PC-3 (cell line): ENCODE results near the gene DIAPH3. TPM values are rescaled to one million over a fixed set of nuclear protein-coding genes. Genes with fewer than 3 reads are reported as not detected.

Experiments
- ATAC-seq: fragments of 200-7000 bp; cut with Tn5 transposase; 2 replicates; pipeline ENCODE4 v1.9.1; 2020; ENCODE audit warnings: mild to moderate bottlenecking, moderate library complexity
- BruUV-seq: library from RNA; stranded (reverse); fragments of 400-500 nt; replicated peaks from 2 replicates; lab custom pipeline; 2021; lab: Mats Ljungman, UMichigan
- CTCF ChIA-PET: fragments of 300-600 bp; sonication (Branson Sonifier 250); formaldehyde crosslinking; loops from one replicate; lab custom pipeline; 2022; ENCODE audit warnings: antibody characterized with exemption; lab: Charles Lee
- POLR2A ChIA-PET: fragments of 300-600 bp; sonication (Branson Sonifier 250); formaldehyde crosslinking; loops from one replicate; lab custom pipeline; 2022; ENCODE audit warnings: antibody characterized with exemption; ENCODE audit not compliant: unreplicated experiment; lab: Charles Lee
- DNase-seq: peaks from one replicate; pipeline ENCODE4 v3.0.0-alpha.2; 2015
- H2AFZ ChIP-seq: fragments of 300-600 bp; sonication (generic); 2 replicates; pipeline ENCODE4 v1.6.0; 2016; ENCODE audit warnings: antibody characterized with exemption, low read length
- H3F3A ChIP-seq: fragments of 300-600 bp; sonication (generic); one replicate; pipeline ENCODE4 v1.6.0; 2017; ENCODE audit warnings: antibody characterized with exemption, low read length, control low read depth, mild to moderate bottlenecking; ENCODE audit not compliant: unreplicated experiment
- H3K27ac ChIP-seq: fragments of 300-600 bp; sonication (generic); 2 replicates; pipeline ENCODE4 v1.5.1; 2016; ENCODE audit warnings: mild to moderate bottlenecking, low read length
- H3K27me3 ChIP-seq: fragments of 300-600 bp; sonication (generic); 2 replicates; pipeline ENCODE4 v1.6.1; 2016; ENCODE audit warnings: low read length, mixed read lengths
- H3K36me3 ChIP-seq: fragments of 300-600 bp; sonication (generic); 2 replicates; pipeline ENCODE4 v1.6.1; 2016; ENCODE audit warnings: low read depth, mixed run types, low read length, mixed read lengths
- H3K4me1 ChIP-seq: fragments of 300-600 bp; sonication (generic); 2 replicates; pipeline ENCODE4 v1.5.1; 2016; ENCODE audit warnings: low read length; ENCODE audit not compliant: insufficient read depth
- H3K4me2 ChIP-seq: fragments of 300-600 bp; sonication (generic); 2 replicates; pipeline ENCODE4 v1.6.0; 2016; ENCODE audit warnings: low read length
- H3K4me3 ChIP-seq: fragments of 300-600 bp; sonication (generic); 2 replicates; pipeline ENCODE4 v1.5.1; 2016; ENCODE audit warnings: mild to moderate bottlenecking, low read length, mixed read lengths
- H3K79me2 ChIP-seq: fragments of 300-600 bp; sonication (generic); 2 replicates; pipeline ENCODE4 v1.6.1; 2017; ENCODE audit warnings: low read length, mixed read lengths
- H3K9ac ChIP-seq: fragments of 300-600 bp; sonication (generic); 2 replicates; pipeline ENCODE4 v1.6.0; 2016; ENCODE audit warnings: mild to moderate bottlenecking, low read length
- H3K9me2 ChIP-seq: fragments of 300-600 bp; sonication (generic); replicated peaks from 2 replicates; pipeline ENCODE4 v1.6.1; 2016; ENCODE audit warnings: mixed run types, low read length, mixed read lengths
- H3K9me3 ChIP-seq: fragments of 300-600 bp; sonication (generic); 2 replicates; pipeline ENCODE4 v1.6.1; 2016; ENCODE audit warnings: low read length, mixed read lengths
- H4K20me1 ChIP-seq: fragments of 300-600 bp; sonication (generic); 2 replicates; pipeline ENCODE4 v1.6.1; 2016; ENCODE audit warnings: low read length, mixed read lengths
- EZH2 ChIP-seq: fragments of 300-600 bp; sonication (generic); IDR thresholded peaks from one replicate; pipeline ENCODE4 v1.6.1; 2017; ENCODE audit warnings: antibody characterized with exemption, mild to moderate bottlenecking, low read length; ENCODE audit not compliant: unreplicated experiment
- EZH2phosphoT487 ChIP-seq: fragments of 300-600 bp; sonication (generic); IDR thresholded peaks from 2 replicates; pipeline ENCODE4 v1.6.1; 2018; ENCODE audit warnings: mild to moderate bottlenecking, antibody characterized with exemption, low read length, borderline replicate concordance
- intact Hi-C: fragments of 100-400 bp; cut with micrococcal nuclease; formaldehyde crosslinking; loops from 2 replicates; pipeline ENCODE4 v1.9.0; 2023
- total RNA-seq: library from RNA; depleted of rRNA; stranded (reverse); fragments of >200 nt; gene quantifications from 2 replicates; pipeline ENCODE4 v1.2.3, GENCODE V29; 2014
- TF ChIP-seq, protein P1 (sequence below): fragments of 300-600 bp; sonication (generic); conservative IDR thresholded peaks from 2 replicates; pipeline ENCODE4 v1.5.1; 2017; ENCODE audit warnings: antibody characterized with exemption, low read depth, mild to moderate bottlenecking, low read length

Gene DIAPH3
- total RNA-seq, 1 experiment from 2014 or later: 7.6 TPM

DNA sequence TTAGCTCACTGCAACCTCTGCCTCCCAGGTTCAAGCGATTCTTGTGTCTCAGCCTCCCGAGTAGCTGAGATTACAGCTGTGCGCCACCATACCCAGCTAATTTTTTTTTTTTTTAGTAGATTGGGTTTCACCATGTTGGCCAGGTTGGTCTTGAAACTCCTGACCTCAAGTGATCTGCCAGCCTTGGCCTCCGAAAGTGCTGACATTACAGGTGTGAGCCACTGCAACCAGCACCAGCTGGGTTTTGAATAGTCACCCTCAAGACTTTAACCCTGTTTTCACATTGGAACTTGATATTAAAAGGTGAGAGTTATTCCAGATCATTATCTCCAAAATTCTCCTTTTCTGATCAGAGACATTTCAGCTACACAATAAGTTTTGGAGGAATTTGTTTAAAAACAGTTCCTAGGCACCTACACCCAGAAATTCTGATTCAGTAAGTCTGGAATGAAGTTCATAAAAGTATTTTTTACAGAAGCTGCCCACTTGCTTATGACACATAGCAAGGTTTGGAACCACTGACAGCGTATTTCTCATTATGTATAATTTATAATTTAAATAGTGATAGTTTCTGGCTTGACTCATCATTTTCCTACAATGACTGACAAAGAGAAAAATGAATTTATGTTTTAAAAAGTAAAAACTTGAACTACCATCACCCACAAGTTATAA, 417.3 kb downstream of the DIAPH3 start:
- no peak for TF ChIP-seq EZH2phosphoT487
- TF ChIP-seq, protein P1, sequence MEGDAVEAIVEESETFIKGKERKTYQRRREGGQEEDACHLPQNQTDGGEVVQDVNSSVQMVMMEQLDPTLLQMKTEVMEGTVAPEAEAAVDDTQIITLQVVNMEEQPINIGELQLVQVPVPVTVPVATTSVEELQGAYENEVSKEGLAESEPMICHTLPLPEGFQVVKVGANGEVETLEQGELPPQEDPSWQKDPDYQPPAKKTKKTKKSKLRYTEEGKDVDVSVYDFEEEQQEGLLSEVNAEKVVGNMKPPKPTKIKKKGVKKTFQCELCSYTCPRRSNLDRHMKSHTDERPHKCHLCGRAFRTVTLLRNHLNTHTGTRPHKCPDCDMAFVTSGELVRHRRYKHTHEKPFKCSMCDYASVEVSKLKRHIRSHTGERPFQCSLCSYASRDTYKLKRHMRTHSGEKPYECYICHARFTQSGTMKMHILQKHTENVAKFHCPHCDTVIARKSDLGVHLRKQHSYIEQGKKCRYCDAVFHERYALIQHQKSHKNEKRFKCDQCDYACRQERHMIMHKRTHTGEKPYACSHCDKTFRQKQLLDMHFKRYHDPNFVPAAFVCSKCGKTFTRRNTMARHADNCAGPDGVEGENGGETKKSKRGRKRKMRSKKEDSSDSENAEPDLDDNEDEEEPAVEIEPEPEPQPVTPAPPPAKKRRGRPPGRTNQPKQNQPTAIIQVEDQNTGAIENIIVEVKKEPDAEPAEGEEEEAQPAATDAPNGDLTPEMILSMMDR: no peak
- no peak for TF ChIP-seq EZH2
- no peaks in the 10 kb centered on the region for H3K27me3 ChIP-seq
- H4K20me1 ChIP-seq: no peaks in the 10 kb centered on the region
- H3K9me3 ChIP-seq: no peaks in the 10 kb centered on the region
- H3K4me2 ChIP-seq: no peak overlapping the region
- POLR2A ChIA-PET: no interaction called here
- no peaks in the 10 kb centered on the region for H3F3A ChIP-seq
- H2AFZ ChIP-seq: no peak overlapping the region
- intact Hi-C loops: no loop called here
- H3K36me3 ChIP-seq: no peaks in the 10 kb centered on the region
- H3K4me3 ChIP-seq: no peak overlapping the region
- no peak overlapping the region for H3K27ac ChIP-seq
- H3K9ac ChIP-seq: no peak overlapping the region
- H3K9me2 ChIP-seq: no peaks in the 10 kb centered on the region
- ATAC-seq (no peak), DNase-seq (peak; percentile 2)
- H3K79me2 ChIP-seq: no peaks in the 10 kb centered on the region
- no TSS peak for BruUV-seq
- H3K4me1 ChIP-seq: no peaks in the 10 kb centered on the region
- CTCF ChIA-PET: no interaction called here

DNA sequence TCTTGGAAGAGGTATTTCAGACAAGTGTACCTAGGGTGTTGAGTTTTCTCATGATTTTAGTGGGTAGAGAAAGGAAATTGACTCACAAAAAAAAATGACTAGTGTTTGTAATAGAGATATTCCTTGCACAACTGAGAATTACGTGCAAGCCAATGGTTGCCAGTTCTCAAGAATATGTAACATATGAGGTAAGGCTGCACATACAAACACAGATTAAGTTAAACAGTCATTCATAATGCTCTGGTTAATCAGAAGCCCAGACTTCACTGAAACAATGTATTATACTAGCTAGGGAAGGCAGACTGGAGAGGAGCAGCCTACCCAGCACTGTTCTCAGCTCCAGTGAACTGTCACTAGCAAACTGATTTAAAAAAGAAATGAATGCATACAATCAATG, 418.3 kb downstream of the DIAPH3 start:
- DNase-seq (no peak), ATAC-seq (no peak)
- ChIA-PET CTCF (no interaction called here), POLR2A (no interaction called here)
- H3K36me3 ChIP-seq: no peaks in the 10 kb centered on the region
- no peaks in the 10 kb centered on the region for H3K9me3 ChIP-seq
- H3K79me2 ChIP-seq: no peaks in the 10 kb centered on the region
- no peak overlapping the region for H3K9ac ChIP-seq
- H4K20me1 ChIP-seq: no peaks in the 10 kb centered on the region
- intact Hi-C loops: no loop called here
- no peaks in the 10 kb centered on the region for H3K27me3 ChIP-seq
- no peak for TF ChIP-seq EZH2
- TF ChIP-seq, protein P1: no peak
- TF ChIP-seq EZH2phosphoT487: no peak
- no peaks in the 10 kb centered on the region for H3F3A ChIP-seq
- no peak overlapping the region for H3K27ac ChIP-seq
- H3K9me2 ChIP-seq: no peaks in the 10 kb centered on the region
- no peak overlapping the region for H2AFZ ChIP-seq
- no peak overlapping the region for H3K4me2 ChIP-seq
- no peak overlapping the region for H3K4me3 ChIP-seq
- H3K4me1 ChIP-seq: no peaks in the 10 kb centered on the region
- BruUV-seq: no TSS peak

DNA sequence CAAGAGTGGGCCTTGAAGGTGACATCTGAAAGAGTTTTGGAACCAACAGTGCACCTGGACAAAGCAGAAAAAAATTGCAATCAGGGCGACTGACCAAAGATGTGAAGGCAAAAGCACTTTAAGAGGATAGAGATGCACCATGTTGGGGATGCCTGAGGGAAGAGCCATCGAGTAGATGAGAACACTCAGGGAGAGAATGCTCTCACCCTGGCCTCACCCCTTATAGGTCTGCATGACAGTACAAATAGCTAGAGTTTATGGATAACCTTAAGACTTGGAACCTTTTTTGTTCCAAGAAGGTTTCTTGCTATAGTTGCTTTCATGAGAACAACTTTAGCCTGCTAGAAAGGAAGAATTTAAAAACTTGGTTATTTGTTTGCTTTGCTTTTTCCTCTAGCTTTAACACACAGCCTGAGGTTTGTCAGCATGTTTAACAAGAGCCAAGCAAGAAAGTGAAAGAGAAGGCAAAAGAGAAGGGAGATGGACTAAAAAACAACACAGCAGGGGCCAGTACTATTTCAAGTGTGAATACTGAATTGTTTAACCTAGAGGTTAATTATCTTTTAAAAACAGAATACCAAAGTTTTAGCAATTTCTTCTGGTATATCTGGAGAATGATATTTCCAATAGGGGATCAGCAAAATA, 418.9 kb downstream of the DIAPH3 start:
- Histone ChIP-seq H3K27ac (no peak overlapping the region), H3K9me2 (no peaks in the 10 kb centered on the region), H4K20me1 (no peaks in the 10 kb centered on the region), H3K36me3 (no peaks in the 10 kb centered on the region), H3K79me2 (no peaks in the 10 kb centered on the region), H3K4me1 (no peaks in the 10 kb centered on the region), H2AFZ (no peak overlapping the region), H3K9me3 (no peaks in the 10 kb centered on the region), H3K4me3 (no peak overlapping the region), H3K27me3 (no peaks in the 10 kb centered on the region), H3F3A (no peaks in the 10 kb centered on the region), H3K9ac (no peak overlapping the region), H3K4me2 (no peak overlapping the region)
- ChIA-PET CTCF (no interaction called here), POLR2A (no interaction called here)
- ATAC-seq: no peak
- intact Hi-C loops: no loop called here
- DNase-seq: no peak
- BruUV-seq: no TSS peak
- TF ChIP-seq, protein P1: no peak
- no peak for TF ChIP-seq EZH2phosphoT487
- no peak for TF ChIP-seq EZH2
